HG02852 (cell line): Measurements from ENCODE around the gene CADM1.

Source experiments
- ATAC-seq: cut with Tn5 transposase; IDR thresholded peaks from one replicate; pipeline ENCODE4 v1.9.1; 2021; ENCODE audit warnings: mild to moderate bottlenecking, moderate library complexity; ENCODE audit not compliant: unreplicated experiment

CADM1 gene

DNA sequence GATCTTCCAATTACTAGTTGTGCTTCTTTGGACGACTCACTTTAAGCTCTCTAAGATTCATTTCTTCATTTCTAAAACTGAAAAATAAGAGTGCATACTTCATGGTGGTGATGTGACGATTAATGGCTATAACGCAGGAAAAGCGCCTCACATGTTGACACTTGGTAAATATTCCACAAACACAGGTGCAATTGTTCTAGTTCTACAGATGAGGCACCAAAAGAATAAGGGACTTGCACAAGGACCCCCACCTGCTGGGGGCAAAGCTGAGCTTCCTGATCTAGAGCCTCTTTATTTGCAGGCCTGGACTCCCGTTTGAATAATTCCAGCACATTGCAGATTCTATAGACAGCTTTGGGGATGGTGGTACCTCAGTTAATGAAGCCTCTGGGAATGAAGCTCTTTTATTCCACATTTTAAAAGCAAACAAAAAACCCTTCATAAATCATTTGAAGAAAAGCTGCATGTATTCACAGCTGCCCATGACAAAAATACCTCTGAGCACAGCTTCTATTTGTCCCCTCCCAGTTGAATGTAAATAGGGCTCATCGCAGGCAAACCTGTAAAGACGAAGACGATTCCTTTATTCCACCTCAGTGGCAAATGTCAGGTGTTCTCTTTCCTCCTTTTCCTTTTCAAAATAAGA, 14.9 kb upstream of the CADM1 start:
- no peak for ATAC-seq

DNA sequence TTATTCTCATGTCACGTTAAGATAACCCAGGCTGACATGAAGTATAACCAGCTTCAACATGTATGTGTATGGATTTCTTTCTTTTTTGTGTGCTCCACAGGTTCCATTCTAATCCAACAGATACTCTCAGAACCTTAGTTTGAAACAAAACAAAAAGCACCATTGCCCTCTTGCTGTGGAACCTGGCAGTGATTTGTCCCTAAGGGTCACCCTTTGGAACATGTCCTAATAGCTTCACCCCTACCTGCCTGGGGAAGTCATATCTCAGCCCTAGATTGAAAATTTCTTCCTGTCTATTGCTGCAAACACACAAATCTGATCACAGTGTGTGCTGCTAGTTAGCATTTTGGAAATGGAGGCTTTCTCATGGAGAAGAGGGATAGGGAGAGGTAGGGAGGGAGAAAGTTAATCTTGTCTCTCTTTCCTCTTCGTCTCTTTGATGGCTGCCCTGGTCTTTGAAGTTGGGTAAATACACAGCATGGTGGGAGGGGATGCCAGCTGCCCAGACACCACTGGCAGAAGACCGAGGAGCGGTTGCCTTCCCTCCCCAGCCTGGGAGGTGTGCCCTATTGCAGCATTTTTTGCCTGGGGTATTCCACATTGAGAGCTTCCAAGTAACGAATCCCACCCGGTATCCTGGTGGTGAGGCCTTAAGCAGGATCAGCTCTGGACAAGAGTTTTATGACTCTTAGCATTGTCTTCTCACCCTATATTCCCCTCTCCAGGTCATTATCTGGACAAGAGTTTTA, 11.6 kb upstream of the CADM1 start:
- ATAC-seq = no peak

DNA sequence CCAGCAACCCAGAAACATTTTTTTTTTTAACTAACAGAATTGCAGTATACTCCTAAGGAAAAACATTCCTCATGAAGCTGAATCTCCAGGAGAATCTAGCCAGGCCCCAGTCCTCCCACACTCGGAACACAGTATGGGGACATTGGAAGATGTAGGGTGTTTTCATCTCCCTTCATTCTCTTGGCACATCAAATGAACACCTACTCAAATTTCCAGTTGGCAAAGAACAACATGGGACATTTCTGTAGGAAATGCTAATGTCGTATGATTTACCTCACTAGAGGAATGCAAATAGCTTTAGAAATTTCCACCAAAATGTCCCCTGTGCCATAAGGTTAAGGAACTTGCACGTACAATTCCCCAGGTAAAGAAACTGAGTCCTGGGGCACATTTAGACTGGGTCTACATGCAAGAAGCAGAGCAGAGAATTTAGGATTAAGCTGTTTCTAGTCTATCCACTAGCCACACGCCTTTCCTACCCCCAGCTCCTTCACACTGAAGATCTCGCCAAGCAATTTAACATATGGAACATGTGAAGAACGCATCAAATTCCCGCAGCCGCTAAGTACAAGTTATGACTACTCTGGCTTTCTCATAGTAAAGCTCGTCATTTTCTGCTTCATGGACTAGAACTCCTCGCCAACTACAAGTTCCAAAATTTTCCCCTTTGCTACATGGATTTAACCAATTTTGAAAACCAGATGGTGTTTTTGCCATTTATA, 2.9 kb upstream of the CADM1 start:
- no peak for ATAC-seq

DNA sequence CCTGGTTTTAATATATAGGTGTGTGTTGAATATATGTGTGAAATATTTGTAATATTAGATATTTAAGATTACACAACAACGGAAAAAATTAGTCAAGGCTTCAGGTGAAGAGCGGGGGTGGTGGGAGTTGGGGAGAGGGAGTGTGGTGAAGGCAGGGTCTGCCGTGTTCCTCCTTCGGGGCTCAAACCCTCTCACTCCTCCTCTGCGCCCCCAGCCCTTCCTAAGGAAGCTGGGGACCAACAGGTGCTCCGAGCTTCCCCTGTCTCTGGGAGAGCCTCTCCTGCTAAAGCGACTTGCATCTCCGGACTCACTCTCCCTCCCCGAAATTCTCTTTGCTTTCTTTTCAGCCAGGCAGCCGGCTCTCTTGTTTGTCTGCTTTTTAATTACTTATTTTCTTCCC, 960 bp upstream of the CADM1 start:
- ATAC-seq = no peak

DNA sequence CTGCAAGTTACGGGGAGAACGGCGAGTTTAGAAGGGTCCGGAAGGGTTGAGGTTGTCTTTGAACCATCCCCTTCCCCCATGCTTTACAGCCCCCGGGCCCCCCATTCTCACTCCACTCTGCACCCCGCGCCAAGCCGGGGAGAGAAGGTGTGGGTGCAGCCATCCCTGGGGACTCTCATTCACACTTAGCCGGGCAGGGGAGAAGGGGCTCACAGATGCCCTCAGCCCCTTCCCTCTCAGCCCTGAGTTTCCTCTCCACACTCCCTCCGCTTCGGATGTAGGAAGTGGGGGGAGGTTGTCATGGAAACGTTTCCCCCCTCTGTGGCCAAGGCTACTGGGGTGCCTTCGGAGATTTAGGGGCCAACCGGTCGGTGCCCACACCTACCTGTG, 334 bp downstream of the CADM1 start:
- peak; percentile 11 for ATAC-seq

DNA sequence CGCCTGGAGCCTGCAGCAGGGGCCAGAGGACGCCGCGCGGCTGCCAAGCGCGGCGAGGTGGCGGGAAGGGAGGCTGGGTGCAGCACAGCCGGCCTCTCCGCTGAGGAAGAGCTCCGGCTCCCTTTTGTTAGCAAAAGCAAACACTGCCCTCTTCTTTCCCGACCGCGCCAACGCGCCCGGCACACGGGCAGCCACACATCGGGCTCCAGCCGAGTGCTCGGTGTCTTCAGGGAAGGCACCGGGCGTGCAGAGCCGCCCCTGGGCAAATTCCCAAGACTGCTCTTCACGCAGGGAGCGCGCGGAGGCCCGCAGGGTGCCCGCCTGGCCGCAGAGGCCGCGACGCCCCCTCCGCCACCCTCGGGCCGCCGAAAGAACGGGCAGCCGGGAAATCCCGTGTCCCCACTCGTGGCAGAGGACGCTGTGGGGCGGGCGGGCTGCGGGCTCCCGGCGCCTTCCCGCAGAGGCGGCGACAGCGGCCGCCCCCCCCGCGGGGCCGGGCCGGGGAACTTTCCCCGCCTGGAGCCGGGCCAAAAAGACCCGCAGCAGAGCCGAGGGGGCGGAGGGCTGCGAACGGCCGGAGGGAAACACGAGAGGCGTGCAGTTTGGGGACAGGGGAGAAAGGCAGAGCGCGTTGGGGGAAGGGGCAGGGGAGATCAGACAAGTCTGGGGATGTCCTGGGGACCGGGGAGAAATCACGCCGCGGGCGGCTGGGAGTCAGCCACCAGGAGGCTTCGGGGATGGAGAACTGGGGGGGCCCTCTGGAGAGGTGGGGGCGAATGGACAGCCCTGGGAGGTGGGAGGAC, 931 bp downstream of the CADM1 start:
- ATAC-seq = no peak

DNA sequence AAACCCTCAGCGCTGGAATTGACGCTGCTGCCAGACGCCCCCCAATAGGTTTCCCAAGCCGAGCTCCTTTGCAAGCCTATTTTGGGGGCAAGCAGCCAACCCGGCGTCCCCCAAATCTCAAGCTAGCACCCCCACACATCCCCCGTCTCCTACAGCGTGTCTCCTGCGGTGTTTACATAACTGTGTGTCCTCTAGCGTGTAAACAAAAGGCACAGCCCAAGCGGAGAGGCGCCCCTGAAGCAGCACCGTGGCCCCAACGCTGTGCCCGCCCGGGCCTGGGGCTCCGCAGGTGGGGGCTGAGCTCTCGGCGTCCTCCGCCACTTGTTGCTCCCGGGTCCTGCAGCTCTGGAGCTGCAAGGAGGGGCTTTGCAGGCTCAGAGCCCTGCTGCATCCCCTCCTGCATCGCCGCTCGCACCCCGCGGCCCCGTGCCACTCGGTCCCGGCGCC, 1.6 kb downstream of the CADM1 start:
- no peak for ATAC-seq

DNA sequence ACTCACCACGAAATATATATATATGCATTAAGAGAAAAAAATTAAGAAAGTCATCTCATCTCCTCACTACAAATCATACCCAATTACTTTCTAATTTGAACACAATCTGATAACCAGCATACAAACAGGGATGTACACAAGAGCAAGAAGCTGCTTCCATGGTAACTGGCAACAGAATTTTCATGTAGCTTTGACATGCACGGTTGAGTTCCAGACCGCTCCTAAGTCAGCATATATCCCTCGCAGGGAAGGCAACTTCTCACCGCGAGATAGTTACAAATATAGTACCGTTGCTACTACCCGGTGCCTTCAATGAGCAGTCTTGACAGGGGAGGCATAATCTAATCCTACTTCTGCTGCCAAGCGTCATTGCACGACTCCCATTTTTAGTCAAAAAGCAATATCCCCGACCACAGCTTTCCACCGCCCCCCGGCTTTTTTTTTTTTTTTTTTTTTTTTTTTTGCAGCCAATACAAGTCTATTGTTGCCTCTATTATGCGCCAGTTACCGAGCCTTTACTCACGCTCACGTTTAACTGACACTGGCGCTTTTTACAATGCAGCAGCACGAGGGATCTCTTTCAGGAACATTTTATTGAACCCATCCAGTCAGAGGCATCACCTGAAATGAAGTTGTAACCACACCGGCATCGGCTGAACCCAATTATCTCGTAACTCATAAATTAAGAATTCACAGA, 2.2 kb downstream of the CADM1 start:
- peak; percentile 29 for ATAC-seq

DNA sequence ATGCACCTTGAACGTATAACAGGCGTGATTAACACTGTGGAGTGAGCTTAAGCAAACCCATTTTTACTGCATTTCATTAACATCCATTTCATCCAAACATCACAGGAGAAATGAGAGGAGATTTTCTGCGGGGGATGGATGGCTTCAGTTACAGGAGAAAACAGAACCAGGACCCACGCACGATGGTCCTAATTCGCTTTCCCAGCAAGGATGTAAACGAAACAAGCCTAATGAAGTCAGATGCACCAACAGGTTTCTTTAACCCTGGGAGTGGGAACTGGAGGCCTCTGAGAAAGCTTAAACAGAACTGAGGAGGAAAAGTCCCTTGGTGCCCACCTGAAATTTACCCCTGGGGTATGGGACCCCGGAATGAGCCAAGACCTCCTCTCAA, 2.7 kb downstream of the CADM1 start:
- no peak for ATAC-seq

DNA sequence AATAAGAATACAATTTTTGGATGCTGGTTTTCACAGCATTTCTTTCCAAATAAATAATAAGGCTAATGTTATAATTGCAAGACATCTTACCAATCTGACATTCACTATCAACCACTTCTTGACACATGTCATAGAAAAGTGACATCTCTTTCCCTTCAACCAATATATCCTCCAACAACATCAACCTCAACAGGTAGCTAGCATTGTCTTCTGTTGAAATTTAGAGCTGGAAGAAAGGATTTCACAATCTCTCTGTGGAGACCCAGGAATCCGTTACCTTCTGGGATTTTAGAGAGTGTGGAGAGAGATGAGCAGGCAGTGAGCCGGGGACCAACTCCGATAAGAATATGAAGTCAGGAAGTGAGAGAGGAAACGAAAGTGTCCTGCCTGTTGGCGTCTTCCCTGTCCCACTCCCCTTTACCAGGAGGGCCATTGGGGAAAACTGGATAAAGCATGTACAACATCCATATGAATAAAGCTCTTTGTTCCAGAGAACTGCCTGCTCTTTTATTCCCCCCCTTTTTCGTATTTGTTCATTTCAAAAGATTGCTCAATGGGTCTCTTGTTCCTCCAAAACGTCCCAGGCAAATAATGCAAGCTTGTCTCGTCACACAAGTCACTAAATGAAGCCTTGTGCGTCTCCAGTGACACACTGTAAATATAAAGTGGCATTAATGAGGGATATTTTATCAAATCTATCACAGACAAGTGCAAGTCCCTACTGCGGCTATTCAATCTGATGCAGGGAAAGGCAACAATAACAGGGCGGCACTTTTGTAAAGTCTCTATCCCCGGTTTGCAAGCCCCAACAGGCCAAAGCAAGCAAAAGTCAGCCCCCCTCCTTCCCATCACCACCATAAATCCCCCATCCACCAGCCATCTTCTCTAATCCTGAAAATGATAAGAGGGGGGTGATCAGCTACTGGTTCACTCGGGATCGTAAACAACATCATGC, 3.4 kb downstream of the CADM1 start:
- no peak for ATAC-seq

DNA sequence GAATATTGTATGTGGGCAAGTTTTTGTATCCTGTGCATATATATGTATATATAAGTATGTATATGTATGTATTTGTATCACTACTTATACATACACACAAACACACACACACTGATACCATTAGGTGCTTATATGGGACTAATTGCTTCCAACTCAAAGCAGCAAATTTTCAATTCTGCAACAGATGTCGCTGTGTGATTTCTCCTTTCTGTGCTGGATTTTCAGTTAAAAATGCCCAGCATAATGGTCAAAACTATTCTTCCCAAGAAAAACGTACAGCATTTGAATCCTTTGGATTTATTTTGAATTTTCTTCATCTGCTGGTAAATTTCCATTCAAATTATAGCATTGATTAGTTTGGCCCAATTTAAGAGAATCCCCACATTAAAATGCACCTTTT, 4.3 kb downstream of the CADM1 start:
- no peak for ATAC-seq

DNA sequence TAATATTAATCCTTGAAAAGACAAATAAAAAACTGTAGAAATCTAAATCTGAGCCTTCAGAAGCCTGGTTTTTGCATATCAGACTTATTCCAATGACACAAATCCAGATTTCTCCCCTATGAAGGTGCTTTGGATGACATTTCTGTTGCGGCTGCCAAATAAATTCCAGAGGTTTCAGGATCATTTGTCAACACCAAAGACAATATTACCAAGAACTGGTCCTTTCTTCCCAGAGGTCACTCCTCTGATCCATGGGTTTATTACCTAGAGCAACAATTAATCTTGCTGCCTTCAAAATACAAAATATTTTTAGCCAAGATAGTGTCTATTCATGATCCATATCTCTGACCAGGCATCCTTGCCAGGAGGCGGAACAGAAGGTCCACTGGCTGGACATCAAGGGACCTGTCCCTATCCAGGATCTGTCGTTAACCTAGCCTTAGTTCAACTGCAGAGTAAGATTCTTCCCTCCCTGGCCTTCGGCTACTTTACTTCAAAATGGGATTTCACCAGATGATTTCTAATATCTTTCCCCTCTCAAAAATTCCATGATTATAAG, 4.9 kb downstream of the CADM1 start:
- ATAC-seq = no peak

DNA sequence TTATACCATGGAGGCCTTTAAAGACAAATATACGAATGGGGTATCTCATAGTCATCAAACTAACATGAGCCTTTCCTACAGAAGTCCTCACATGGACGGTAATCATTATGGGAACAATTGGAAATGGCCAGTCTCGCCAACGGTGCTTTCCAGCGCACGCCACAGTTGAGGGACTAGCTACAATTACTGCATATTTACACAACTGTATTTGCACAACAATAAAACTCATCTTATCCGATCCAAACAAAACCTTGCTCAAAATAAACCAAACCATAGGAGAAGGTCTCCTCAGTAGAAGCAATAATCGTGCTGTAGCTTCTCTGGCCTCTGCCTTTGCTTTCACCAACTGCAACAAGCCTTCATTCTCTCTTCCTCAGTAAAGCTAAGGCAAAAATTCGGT, 5.9 kb downstream of the CADM1 start:
- ATAC-seq = no peak

DNA sequence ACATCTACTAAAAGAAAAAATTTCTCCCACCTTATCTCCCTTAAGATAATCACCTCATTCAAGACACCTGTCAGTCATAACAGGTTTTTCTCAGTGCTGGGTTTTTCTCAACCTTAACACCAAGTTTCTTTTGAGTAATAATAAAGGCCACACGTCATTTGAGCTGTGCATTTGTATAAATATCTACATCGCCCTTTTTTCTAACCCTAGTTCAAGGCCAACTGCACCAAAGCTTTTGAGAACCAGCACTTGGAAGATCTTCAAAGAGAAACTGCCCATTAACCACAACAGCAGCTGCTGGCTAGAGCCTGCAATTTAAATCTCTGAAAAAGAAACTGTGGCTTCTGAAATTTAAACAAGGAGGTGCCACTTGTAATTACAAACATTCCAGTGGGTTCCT, 6.9 kb downstream of the CADM1 start:
- ATAC-seq = peak; percentile 44

DNA sequence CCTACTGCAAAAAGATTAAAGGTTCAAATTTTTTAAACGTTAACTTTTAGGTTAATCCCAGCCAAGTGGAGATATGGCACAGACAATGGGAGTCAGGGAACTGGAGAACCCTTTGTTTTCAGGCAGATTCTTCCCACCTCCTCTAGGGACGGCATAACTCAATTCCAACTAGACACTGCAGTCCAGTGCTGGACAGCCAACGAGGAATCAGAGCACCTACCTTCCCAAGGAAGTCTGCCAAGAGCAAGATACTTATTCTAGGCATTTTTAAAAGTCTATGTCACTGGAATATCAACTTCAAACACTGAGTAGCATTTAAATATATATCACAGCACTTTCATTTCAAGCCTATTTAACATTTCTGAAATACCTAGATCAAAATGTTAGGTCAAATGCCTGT, 7.3 kb downstream of the CADM1 start:
- no peak for ATAC-seq

DNA sequence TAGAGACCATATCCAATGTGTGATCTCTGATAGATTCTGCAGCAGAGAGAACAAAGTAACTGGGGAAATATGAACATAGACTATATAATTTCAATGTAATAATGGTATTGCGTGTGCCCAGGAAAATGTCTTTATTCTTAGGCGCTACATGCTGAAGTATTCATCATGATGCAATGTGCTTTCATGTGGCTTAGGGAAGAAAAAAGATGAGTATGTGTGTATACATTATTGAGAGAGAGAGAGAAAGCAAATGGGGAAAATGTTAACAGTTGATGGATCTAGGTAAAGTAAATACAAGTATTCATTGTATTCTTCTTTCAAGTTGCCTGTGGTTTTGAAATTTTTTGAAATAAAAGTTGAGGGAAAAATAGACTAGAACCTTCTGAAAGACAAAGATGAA, 10.3 kb downstream of the CADM1 start:
- no peak for ATAC-seq

DNA sequence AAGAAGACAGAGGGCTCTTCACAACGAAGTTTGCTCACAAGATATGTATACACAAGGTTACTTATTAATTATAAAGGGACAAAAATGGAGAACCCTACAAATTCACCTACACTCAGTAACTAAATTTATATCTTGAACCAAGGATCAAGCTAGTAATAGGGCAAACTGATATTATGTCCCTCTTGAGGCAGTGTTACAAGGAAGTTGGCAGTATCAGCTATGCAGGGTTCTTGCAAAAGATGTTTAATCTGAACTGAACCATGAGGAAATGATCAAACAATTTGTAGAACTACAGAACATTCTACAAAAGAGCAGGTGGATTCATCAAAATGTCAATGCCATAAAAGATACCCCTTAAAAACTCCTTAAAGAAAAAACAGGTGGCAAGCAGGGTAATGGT, 10.7 kb downstream of the CADM1 start:
- no peak for ATAC-seq

DNA sequence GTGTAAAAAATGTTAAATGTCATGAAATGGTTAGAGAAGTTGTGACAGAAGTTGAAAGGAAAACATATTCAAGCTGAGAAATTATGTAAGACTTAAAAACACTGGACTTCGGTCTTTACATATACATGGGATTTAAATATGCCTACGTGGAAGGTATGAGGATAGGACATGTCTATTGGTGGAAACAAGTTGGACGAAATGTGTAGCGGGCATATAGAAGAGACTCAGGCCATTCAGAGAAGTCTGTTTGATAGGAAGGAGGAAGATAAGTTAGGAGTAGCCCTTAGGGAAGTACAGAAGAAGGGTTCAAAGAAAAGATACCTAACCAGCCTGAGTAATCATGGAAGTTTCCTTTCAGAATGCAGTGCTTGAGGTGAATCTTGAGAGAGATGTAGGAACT, 14.7 kb downstream of the CADM1 start:
- no peak for ATAC-seq

DNA sequence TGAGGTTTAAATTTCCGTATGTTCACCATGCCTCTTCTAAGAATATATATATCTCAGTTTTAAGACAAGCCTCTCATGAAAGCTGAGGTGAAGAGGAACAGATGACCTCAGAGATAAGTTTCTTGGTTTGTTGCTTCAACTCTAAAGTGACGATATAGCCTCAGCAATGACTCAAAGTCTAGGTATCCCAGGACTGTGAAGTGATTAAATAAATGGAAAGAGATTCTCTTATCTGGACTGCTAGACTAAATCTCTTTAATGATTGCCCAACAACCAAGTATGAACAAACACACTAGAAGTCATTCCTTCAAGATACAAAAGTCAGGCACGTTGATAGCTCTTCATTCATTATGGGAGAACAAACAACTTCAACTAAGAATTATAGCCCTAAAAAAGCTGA, 15.3 kb downstream of the CADM1 start:
- no peak for ATAC-seq
